ENCODE data around the gene RECQL.
"Not testable (repeated sequence)": the region's sequence is repeated elsewhere in the genome, so short reads cannot be mapped to it uniquely, and the experiment has no call there.

RECQL gene

GRCh38 chr12:21429994-21430393 lies 71.4 kb downstream of the RECQL start:
- DNase-seq (ENCODE audit: low read depth in 2 of 2): no peak

DNA sequence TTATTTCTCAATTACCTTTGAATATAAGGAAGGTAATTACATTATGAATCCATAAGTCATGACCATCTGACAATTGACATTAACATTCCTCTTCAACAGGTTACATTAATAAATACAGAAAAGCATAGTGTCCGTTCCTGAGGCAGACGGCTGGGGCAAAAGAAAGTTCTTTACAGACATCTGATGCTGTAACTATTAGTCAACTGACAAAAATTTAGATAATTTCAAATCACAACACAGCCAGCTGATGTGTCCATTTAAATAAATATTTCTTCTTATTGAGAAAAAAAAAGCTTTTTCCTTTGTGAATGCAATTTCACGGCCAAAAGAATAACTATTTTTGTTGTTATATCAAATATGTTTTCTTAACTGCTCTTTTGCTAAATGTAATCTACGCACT lies 73.2 kb downstream of the RECQL start:
- no peak for DNase-seq (ENCODE audit: low read depth in 2 of 2)

GRCh38 chr12:21419009-21419699 lies 82.3 kb downstream of the RECQL start:
- DNase-seq (ENCODE audit: low read depth in 2 of 2): not testable (repeated sequence)
